GM11168 (cell line): ENCODE measurements around the gene HOTAIR.

Experiments
- in situ Hi-C: fragments of 300-500 bp; cut with MboI; formaldehyde crosslinking; loops from one replicate; pipeline ENCODE4 v1.12.0; 2022; ENCODE audit warnings: low sequenced_read_pairs; ENCODE audit not compliant: unreplicated experiment

The HOTAIR gene

GRCh38 chr12:54011665-54012532 is 37.1 kb upstream of the HOTAIR start:
- in situ Hi-C loops, result no loop called here

- in situ Hi-C loops, result no loop called here
Measured at GRCh38 chr12:54010972-54011664, 36.4 kb upstream of the HOTAIR start.

- in situ Hi-C loops, result no loop called here
Measured at GRCh38 chr12:54010053-54010971, 35.6 kb upstream of the HOTAIR start.

GRCh38 chr12:54009171-54010052 is 34.7 kb upstream of the HOTAIR start:
- in situ Hi-C loops, result no loop called here

- in situ Hi-C loops, result no loop called here
Measured at GRCh38 chr12:54008260-54008552, 33.5 kb upstream of the HOTAIR start.

GRCh38 chr12:54007538-54008259 is 32.9 kb upstream of the HOTAIR start:
- in situ Hi-C loops, result no loop called here

- in situ Hi-C loops, result no loop called here
Measured at GRCh38 chr12:54006559-54007220, 31.9 kb upstream of the HOTAIR start.

- in situ Hi-C loops, result no loop called here
Measured at GRCh38 chr12:54005853-54006558, 31.3 kb upstream of the HOTAIR start.

GRCh38 chr12:54005531-54005852 is 30.7 kb upstream of the HOTAIR start:
- in situ Hi-C loops, result no loop called here

- in situ Hi-C loops, result no loop called here
Measured at GRCh38 chr12:54004841-54005530, 30.2 kb upstream of the HOTAIR start.

- in situ Hi-C loops, result no loop called here
Measured at GRCh38 chr12:54004063-54004840, 29.5 kb upstream of the HOTAIR start.

- in situ Hi-C loops, result no loop called here
Measured at GRCh38 chr12:54003625-54004024, 28.9 kb upstream of the HOTAIR start.

GRCh38 chr12:54002915-54003389 is 28.2 kb upstream of the HOTAIR start:
- in situ Hi-C loops, result no loop called here

- in situ Hi-C loops, result no loop called here
Measured at GRCh38 chr12:54002278-54002914, 27.6 kb upstream of the HOTAIR start.

GRCh38 chr12:54001283-54002187 is 26.8 kb upstream of the HOTAIR start:
- in situ Hi-C loops, result no loop called here
